ENCODE data around the gene TOMM34. TPM values are rescaled to one million over a fixed set of nuclear protein-coding genes. Genes with fewer than 3 reads are reported as not detected.

Gene TOMM34
- polyA plus RNA-seq, 2 of the 4 experiments (the other 2 are of a cell fraction) = 23.4 to 30.8 TPM

DNA sequence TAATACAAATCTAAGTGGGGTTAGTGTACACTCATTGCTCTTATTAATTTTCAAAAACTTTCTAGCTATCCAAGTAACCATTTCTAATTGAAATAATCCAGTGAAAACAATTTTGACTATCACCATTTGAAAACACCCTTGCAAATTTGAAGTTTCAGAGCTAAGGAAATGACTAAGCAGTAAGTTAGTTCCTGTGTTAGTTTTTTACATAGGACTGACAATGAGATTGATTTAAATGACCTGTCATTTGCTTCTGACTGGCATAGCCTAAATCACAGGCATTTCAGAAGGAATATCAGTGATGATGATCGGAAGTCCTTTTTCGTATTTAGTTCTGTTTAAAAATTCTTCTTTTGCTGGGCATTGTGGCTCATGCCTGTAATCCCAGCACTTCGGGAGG lies 33.1 kb upstream of the TOMM34 start:
- CTCF ChIA-PET = interaction anchor here (1.0 kb wide), 1 partner anchor 103 kb away, joined by 3 read pairs; no protein-coding TSS in a partner anchor
- ATAC-seq = no peak
- TF ChIP-seq, protein P1, sequence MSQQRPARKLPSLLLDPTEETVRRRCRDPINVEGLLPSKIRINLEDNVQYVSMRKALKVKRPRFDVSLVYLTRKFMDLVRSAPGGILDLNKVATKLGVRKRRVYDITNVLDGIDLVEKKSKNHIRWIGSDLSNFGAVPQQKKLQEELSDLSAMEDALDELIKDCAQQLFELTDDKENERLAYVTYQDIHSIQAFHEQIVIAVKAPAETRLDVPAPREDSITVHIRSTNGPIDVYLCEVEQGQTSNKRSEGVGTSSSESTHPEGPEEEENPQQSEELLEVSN (IDR thresholded peaks at IDR 0.05; ENCODE audit: borderline replicate concordance, low read depth) = no peak
- TF ChIP-seq FOSL2 (IDR thresholded peaks at IDR 0.05) = no peak
- TF ChIP-seq FOSL2 (CRISPR knock-in tag; IDR thresholded peaks at IDR 0.05) = no peak
- TF ChIP-seq KDM5A (IDR thresholded peaks at IDR 0.05) = no peak
- no peak for TF ChIP-seq CBX2 (IDR thresholded peaks at IDR 0.05; ENCODE audit: borderline replicate concordance, low read depth)
- TF ChIP-seq, protein P2, sequence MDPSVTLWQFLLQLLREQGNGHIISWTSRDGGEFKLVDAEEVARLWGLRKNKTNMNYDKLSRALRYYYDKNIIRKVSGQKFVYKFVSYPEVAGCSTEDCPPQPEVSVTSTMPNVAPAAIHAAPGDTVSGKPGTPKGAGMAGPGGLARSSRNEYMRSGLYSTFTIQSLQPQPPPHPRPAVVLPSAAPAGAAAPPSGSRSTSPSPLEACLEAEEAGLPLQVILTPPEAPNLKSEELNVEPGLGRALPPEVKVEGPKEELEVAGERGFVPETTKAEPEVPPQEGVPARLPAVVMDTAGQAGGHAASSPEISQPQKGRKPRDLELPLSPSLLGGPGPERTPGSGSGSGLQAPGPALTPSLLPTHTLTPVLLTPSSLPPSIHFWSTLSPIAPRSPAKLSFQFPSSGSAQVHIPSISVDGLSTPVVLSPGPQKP (IDR thresholded peaks at IDR 0.05; ENCODE audit: low read depth, low read length) = no peak
- TF ChIP-seq, protein P3, sequence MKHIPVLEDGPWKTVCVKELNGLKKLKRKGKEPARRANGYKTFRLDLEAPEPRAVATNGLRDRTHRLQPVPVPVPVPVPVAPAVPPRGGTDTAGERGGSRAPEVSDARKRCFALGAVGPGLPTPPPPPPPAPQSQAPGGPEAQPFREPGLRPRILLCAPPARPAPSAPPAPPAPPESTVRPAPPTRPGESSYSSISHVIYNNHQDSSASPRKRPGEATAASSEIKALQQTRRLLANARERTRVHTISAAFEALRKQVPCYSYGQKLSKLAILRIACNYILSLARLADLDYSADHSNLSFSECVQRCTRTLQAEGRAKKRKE (CRISPR knock-in tag; IDR thresholded peaks at IDR 0.05; ENCODE audit: low read depth) = no peak
- TF ChIP-seq SREBF2 (IDR thresholded peaks at IDR 0.05) = no peak
- no peaks in the 10 kb centered on the region for H3K9me3 ChIP-seq
- DNase-seq (ENCODE audit: low read depth in 1 of 2, low spot score in 1 of 2) = no peak
- WGBS (ENCODE audit: missing lambda C conversion rate) = 89% methylated on average over 3 of the region's 3 CpGs
- no peak overlapping the region for H3K4me3 ChIP-seq
- peaks cover 6% of the 10 kb centered on the region; the same call in 2 of the 3 replicates for H3K4me1 ChIP-seq
- FAIRE-seq = no peak
- POLR2A ChIA-PET = no interaction called here
- H3K27ac ChIP-seq = 0 out of 6 replicates have a peak overlapping the region, but pooled peaks of 1 of the 2 experiments have one; percentile 8
- no peak overlapping the region; the same call in 2 of the 3 replicates for H3K4me2 ChIP-seq

DNA sequence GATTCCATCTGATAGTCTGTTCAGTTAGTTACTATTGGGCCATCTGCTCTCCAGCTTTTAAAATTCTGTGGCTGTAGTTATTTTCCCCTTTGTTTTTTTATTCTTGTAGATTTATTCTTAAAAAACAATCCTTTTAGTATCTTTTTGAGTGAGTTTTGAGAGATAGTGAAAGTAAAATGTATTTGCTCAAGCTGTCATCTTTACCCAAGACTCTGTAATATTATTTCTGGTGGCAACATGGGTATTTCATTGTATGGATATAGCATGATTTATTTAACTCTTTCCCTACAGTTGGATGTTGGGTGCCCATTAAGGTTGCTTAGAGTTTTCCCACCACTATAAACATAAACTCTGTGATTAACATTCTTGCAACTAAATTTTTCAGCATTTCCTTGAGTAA lies 30.8 kb upstream of the TOMM34 start:
- POLR2A ChIA-PET = no interaction called here
- Histone ChIP-seq H3K4me3 (no peak overlapping the region), H3K4me1 (peaks cover 6% of the 10 kb centered on the region; the same call in 2 of the 3 replicates), H3K27ac (no peak overlapping the region), H3K9me3 (no peaks in the 10 kb centered on the region), H3K4me2 (no peak overlapping the region)
- ATAC-seq (no peak), FAIRE-seq (no peak), DNase-seq (ENCODE audit: low read depth in 1 of 2, low spot score in 1 of 2) (no peak)
- CTCF ChIA-PET = interaction anchor here (1.1 kb wide), 1 partner anchor 11 kb away, joined by 3 read pairs; no protein-coding TSS in a partner anchor
- TF ChIP-seq, protein P4, sequence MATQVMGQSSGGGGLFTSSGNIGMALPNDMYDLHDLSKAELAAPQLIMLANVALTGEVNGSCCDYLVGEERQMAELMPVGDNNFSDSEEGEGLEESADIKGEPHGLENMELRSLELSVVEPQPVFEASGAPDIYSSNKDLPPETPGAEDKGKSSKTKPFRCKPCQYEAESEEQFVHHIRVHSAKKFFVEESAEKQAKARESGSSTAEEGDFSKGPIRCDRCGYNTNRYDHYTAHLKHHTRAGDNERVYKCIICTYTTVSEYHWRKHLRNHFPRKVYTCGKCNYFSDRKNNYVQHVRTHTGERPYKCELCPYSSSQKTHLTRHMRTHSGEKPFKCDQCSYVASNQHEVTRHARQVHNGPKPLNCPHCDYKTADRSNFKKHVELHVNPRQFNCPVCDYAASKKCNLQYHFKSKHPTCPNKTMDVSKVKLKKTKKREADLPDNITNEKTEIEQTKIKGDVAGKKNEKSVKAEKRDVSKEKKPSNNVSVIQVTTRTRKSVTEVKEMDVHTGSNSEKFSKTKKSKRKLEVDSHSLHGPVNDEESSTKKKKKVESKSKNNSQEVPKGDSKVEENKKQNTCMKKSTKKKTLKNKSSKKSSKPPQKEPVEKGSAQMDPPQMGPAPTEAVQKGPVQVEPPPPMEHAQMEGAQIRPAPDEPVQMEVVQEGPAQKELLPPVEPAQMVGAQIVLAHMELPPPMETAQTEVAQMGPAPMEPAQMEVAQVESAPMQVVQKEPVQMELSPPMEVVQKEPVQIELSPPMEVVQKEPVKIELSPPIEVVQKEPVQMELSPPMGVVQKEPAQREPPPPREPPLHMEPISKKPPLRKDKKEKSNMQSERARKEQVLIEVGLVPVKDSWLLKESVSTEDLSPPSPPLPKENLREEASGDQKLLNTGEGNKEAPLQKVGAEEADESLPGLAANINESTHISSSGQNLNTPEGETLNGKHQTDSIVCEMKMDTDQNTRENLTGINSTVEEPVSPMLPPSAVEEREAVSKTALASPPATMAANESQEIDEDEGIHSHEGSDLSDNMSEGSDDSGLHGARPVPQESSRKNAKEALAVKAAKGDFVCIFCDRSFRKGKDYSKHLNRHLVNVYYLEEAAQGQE (IDR thresholded peaks at IDR 0.05) = no peak
- TF ChIP-seq RARB (CRISPR knock-in tag; IDR thresholded peaks at IDR 0.05) (no peak), RFX5 (IDR thresholded peaks at IDR 0.05) (no peak), JUN (IDR thresholded peaks at IDR 0.05) (no peak)

DNA sequence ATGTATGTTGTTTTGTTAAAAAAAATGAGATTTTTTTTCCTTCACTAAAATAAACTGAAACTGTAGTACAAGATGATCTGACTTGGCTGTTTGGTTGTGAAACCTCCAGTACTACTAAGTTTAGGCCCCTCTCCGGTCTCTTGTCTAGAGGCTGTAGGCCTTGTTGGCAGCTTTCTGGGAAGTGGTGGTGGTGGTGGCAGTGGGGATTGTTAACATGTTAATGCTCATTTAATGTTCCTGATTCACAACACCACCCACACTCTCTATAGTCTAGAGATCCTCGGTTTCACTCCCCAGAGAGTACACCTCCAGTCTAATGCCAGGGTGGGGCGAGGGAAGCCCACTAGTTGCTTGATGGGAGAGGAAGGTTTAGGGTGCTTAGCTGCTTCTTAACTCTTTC lies 30.2 kb upstream of the TOMM34 start:
- Histone ChIP-seq H3K4me1 (peaks cover 6% of the 10 kb centered on the region; the same call in 2 of the 3 replicates), H3K9me3 (no peaks in the 10 kb centered on the region), H3K4me3 (no peak overlapping the region), H3K4me2 (no peak overlapping the region), H3K27ac (no peak overlapping the region)
- ATAC-seq (no peak), FAIRE-seq (no peak), DNase-seq (ENCODE audit: low read depth in 1 of 2, low spot score in 1 of 2) (no peak)
- no peak for TF ChIP-seq NR3C1 (IDR thresholded peaks at IDR 0.05)
- no peak for TF ChIP-seq TFCP2L1 (CRISPR knock-in tag; IDR thresholded peaks at IDR 0.05)
- TF ChIP-seq, protein P5, sequence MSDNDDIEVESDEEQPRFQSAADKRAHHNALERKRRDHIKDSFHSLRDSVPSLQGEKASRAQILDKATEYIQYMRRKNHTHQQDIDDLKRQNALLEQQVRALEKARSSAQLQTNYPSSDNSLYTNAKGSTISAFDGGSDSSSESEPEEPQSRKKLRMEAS (IDR thresholded peaks at IDR 0.05) = no peak
- no peak for TF ChIP-seq HOXB13 (CRISPR knock-in tag; IDR thresholded peaks at IDR 0.05; ENCODE audit: low read depth)
- POLR2A ChIA-PET = no interaction called here
- CTCF ChIA-PET = interaction anchor here (1.1 kb wide), 2 partner anchors 8 to 12 kb away, joined by 3 to 4 read pairs; no protein-coding TSS in a partner anchor
- 93% methylated on average over 3 of the region's 3 CpGs for WGBS (ENCODE audit: missing lambda C conversion rate)

All from A549 (cell line).